Activated CD8-positive, alpha-beta memory T cell treated with anti-CD3 and anti-CD28 coated beads, Interleukin-2, amount 50 U/mL, for 24 hours (primary cell): ENCODE measurements around the gene GRIA4.

Source experiments
- DNase-seq: peaks from one replicate; pipeline ENCODE4 v3.0.0-alpha.2; 2020; ENCODE audit errors: extremely low read depth

Gene GRIA4

DNA sequence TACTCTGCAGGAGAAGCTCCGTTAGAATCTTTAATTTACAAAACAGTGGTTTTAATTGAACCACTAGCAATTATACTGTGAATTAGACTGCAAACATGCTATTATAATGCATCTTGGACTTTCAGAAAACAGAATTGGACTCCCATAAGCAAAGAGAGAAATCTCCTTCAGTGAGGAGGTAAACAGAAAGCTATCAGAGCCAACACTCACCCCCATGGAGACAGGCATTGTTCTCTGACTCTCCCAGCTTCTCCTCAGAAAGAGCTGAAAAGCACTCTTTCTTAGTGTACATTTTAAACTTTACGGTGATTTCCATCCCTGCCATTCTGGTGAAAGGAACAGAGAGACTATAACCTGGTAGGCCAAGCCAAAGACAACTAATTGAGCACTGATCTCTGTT is 176.9 kb downstream of the GRIA4 start:
- DNase-seq: no peak

DNA sequence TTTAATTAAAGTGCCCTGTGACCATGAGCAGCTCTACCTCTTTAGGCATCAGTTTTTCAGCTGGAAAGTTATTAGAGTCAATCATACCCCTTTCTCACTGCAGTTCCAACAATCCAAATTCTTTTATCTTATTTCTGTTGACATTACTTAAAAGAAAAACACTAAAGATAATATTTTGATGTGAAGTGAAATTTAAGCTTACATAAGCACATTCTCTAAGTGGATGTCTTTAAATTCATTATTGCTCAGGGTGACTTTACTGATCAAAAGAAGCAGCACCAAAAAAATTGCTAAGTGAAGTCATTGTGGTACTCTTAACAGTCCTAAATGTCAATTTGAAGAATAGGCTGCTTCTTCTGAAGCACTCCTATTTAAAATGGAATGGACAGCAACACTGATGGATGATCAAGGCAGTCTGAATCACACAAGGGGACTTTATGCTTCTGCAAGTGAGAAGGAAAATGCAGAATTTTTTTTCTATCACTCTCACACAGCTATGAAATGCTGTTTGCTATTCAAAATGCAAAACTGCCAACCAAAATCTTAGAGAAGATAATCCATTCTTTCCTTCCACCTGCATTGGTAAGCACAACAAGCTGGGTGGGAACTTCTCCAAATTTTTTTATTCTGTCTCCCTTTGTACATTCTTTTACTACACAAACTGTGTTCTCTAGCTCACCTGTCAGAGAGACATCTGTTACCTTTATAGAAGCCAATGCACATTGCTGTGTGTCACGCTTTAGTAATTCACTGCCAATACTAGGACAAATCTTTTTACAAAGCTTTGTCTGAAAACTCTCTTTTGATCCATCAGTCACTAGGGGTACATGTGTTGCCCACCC is 179.9 kb downstream of the GRIA4 start:
- DNase-seq: no peak

DNA sequence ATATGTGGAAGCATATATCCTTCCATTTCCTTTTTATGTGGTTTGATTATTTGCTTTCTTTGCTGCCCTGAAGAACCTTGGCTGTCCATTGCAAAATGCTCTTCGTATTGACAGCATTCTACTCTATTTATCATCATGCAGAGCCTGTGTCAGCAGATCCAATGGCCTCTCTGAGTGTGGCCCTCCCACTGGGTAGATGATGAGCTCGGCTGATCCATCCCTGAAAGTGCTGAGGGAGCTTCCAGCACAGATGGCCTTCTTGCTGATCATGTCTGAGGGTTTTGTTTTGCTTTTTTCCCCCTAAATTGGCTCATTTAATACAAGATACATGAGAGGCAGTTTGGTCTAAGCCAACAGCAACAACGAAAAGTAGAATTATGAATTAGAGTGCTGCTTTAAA is 181.0 kb downstream of the GRIA4 start:
- no peak for DNase-seq

DNA sequence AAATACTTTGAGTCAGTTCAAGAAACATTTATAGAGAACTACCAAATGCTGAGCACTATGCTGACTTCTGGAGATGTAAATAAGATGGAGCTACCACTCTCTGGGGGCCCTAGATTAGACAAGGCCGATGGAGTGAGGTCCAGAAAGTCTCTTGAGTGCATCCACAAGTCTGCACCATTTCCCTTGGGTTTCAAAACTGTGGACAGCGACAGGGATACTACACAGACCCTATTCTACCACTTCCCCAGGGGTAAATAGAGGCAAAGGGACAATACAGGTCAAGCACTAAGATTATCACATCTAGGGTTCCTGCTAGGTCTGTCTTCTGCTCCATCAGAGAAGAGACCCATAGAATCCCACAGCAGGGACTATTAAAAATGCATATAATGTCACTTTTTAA is 183.2 kb downstream of the GRIA4 start:
- no peak for DNase-seq

DNA sequence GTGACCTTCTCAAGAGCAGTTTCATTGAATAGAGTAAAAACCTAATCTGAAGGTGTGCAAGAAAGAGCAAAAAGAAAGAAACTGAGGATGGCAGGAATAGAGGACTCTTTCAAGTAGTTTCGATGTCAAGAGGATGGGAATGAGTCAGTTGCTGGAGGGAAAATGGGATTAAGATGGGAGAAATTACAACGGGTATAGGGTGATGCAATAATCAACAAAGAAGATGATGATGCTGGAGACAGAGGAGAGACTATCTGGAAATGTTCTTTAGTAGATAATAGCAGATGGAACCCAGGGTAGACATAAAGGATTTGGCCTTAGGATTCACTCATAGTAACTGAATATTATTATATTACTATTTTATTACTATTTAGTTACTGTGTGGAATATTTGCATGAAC is 189.4 kb downstream of the GRIA4 start:
- DNase-seq: no peak

GRCh38 chr11:105799728-105800462 is 190.0 kb downstream of the GRIA4 start:
- no peak for DNase-seq

DNA sequence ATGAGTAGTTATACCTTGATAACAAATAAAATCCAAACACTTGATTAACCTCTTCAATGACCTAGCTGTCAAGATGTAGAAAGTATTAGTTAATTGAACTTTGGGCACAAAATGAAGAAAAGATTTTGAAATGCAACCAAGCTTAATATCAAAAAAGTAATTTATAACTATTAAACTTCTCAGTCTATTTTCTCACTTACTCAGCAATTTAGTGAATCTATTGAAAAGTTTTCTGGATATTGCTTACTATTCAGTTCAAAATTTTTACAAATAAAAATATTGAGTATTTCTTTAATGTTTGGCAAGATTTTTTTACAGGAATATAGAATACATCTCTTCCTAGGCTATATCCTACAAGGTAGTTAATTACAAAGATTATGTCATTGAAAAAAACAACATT is 192.5 kb downstream of the GRIA4 start:
- no peak for DNase-seq

- DNase-seq: no peak
Observed at GRCh38 chr11:105811242-105811641, 201.4 kb downstream of the GRIA4 start.

DNA sequence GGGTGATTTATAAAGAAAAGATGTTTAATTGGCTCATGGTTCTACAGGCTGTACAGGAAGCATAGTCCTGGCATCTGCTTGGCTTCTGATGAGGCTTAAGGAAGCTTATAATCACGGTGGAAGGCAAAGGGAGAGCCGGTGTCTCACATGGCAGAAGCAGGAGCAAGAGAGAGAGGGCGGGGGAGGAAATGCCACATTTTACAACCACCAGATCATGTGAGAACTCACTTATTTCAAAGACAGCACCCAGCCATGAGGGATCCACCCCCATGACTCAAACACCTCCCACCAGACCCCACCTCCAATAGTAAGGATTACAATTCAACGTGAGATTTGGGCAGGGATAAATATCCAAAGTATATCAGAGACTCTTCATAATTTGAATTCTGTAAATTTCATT is 211.5 kb downstream of the GRIA4 start:
- DNase-seq: no peak

DNA sequence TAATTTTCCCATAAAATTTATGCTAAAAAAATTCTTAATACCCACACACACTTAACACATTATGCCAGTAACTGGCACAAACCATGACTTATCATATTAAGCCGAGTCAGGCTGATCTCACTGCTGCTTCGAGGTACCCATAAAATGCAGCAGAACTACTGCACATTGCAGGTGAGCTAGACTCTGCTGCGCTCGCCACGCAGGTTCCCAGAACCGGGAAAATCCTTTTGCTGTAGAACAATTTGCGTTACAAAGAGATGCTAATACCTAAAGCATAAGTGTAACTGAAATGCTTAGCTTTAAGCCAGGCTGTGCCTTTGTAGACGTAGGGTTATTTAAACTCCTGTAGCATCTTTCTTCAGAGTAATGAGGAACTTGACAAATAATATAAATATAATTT is 211.9 kb downstream of the GRIA4 start:
- DNase-seq: no peak

GRCh38 chr11:105823495-105824033 is 213.7 kb downstream of the GRIA4 start:
- DNase-seq: no peak

DNA sequence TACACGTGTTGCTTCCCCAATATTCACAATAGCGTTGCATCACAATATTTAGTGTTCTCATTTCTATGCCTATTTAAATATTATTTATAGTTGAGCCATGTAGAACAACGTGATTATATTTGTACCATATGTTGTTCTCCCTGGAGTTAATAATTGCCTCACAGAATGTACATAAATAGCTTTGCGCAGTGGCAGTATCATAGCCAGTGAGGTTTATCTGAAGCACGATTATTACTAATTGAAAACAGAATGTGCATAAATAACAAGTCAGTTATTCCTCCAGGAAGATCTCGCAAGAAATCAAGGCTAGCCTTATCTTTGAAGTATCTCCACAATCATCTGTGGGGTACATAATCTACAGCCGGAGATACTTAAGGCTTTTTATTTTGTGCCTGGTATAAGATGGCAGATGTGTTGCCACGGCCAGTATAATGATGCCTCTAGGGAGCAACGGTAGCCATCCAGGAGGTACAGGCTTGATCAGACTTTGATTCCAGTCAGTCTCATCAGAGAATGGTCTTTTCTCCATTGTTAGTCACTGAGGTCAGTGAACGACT is 214.7 kb downstream of the GRIA4 start:
- no peak for DNase-seq

DNA sequence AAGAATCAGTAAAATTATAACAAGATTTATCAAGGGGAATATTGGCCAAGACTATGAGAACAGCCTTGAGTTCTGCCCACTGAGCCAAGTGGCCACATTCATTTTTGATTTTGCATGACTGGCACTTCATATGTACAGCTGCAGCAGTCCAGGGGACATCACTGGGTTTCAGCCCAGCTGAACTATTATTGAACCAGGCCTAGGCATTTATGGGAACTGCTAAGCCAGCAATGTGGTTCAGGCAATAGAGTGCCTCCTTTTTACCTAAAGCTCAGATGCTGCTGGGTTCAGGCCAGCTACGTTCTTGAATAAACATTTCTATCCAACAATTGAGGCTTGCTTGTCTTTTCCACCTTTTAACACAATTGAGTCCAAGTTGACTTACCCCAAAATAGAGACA is 215.3 kb downstream of the GRIA4 start:
- no peak for DNase-seq

DNA sequence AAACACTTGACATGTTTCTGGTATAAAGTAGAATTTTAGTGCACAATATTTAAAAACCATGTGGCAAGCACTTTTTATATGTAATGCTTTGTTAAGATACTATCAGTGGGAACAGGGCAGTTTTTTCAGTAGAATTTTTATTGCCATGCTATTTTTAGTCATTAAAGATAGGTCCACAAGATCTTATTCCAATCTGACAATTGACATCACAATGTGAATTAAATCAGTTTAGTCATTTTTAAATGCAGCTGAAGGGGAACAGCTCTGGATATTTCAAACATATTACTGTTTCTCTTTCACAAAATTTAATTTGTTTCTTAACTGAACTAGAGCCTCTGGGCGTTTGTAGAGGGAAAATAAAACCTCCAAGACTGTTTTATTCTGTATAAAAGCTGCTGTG is 218.0 kb downstream of the GRIA4 start:
- DNase-seq: no peak

DNA sequence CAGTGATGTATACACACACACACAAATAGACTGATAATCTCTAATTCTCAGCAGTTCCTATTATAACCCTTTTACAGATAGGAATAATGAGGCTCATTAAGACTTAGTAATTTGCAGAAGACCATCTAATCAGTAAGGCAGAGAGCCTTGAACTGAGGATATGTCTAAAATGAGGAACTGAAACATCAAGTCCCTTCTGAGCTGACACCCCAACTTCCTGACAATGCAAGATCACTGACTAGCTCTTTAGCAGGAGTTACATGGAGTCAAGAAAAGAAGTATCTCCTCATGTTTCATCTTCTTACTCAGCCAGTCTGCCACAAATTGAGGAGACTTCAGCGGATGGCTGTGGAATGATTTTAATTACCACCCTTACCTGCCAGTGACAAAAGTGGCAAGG is 219.2 kb downstream of the GRIA4 start:
- DNase-seq: no peak

DNA sequence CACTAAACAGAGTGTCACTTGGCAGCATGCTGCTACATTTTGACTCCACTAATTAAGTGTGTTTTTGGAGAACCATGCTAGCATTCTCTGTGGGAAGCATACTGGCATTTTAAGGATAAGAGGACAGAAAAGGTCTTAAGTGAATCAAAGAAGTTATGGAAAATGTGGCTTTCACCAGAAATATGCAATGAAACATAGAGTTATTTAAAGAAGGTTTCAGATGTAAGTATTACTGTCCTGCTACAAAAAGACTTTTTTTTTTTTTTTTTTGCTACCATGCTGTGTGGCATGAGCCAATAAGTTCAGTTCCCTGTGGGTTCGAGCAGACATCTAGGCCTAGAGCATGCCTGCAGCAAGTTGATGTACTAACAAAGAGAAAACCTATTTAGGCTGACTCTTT is 224.6 kb downstream of the GRIA4 start:
- DNase-seq: no peak

- DNase-seq: no peak
Observed at GRCh38 chr11:105838668-105839384, 229.0 kb downstream of the GRIA4 start.

DNA sequence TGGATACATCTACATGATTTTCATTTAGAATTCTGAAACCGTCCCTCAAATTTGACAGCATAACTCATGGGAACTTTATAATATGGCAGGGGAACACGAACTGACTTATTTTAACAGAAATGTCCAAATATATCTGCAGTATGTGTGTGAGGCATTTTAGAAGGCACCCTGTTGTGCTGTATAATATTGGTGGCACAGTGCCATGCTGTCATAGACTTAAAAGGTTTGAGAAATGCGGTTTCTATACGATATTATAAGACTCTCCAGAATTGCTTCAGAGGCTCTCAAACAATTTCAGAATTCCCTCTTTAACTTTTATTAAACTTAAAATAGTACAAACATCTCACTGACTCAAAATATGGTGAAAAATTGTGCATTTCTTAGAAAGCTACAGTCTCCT is 230.5 kb downstream of the GRIA4 start:
- no peak for DNase-seq

DNA sequence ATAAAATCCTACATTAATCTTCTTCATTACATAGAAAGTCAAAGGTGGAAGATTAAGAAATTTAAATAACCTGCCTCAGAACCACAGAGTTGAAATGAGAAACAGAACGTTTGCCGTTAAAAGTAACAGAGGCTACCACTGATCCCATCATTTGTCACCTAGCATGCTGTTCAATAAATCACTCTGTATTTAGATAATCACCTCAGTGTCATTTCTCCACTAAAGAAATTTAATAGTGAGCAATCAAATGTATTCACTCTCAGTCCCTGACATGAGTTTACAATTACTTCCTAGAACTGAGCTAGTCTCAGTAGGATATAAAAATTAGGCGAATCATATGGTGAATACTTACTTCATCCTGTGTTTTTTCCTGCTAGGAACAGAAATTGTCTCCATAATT is 242.5 kb downstream of the GRIA4 start:
- no peak for DNase-seq

- no peak for DNase-seq
Observed at GRCh38 chr11:105854269-105854668, 244.4 kb downstream of the GRIA4 start.

- no peak for DNase-seq
Observed at GRCh38 chr11:105856954-105857353, 247.1 kb downstream of the GRIA4 start.

- DNase-seq: no peak
Observed at GRCh38 chr11:105857728-105858127, 247.9 kb downstream of the GRIA4 start.
